BE2C (cell line): ENCODE measurements around the gene IL21R.

ENCODE experiments used
- DNase-seq: peaks from one replicate; pipeline ENCODE4 v3.0.0-alpha.2; 2020
- H3K27me3 ChIP-seq: fragments of 250-450 bp; sonication (Bioruptor Pico); 2 replicates; pipeline ENCODE4 v1.5.1; 2020; ENCODE audit warnings: mild to moderate bottlenecking
- H3K36me3 ChIP-seq: fragments of 250-450 bp; sonication (Bioruptor Pico); 2 replicates; pipeline ENCODE4 v1.5.1; 2020; ENCODE audit warnings: mild to moderate bottlenecking
- H3K4me1 ChIP-seq: fragments of 250-450 bp; sonication (Bioruptor Pico); 2 replicates; pipeline ENCODE4 v1.5.1; 2020
- H3K4me3 ChIP-seq: 2 replicates; pipeline ENCODE4 v1.5.1; 2011; ENCODE audit warnings: low read depth, low read length
- H3K9me3 ChIP-seq: fragments of 250-450 bp; sonication (Bioruptor Pico); 2 replicates; pipeline ENCODE4 v1.5.1; 2020
- CTCF ChIP-seq: IDR thresholded peaks from 2 replicates; pipeline ENCODE4 v1.5.1; 2012; ENCODE audit warnings: mild to moderate bottlenecking, low read depth, low read length

The IL21R gene

GRCh38 chr16:27414788-27415431 lies 12.9 kb downstream of the IL21R start:
- Histone ChIP-seq H3K4me1 (no peaks in the 10 kb centered on the region), H3K4me3 (no peak overlapping the region), H3K27me3 (no peaks in the 10 kb centered on the region), H3K9me3 (no peaks in the 10 kb centered on the region), H3K36me3 (no peaks in the 10 kb centered on the region)
- no peak for DNase-seq
- TF ChIP-seq CTCF: no peak

- Histone ChIP-seq H3K4me1 (no peaks in the 10 kb centered on the region), H3K4me3 (no peak overlapping the region), H3K9me3 (no peaks in the 10 kb centered on the region), H3K36me3 (no peaks in the 10 kb centered on the region), H3K27me3 (no peaks in the 10 kb centered on the region)
- DNase-seq: no peak
- no peak for TF ChIP-seq CTCF
Observed at GRCh38 chr16:27417047-27417671, 15.2 kb downstream of the IL21R start.

- Histone ChIP-seq H3K4me1 (no peaks in the 10 kb centered on the region), H3K4me3 (no peak overlapping the region), H3K36me3 (no peaks in the 10 kb centered on the region), H3K9me3 (no peaks in the 10 kb centered on the region), H3K27me3 (no peaks in the 10 kb centered on the region)
- no peak for DNase-seq
- TF ChIP-seq CTCF: no peak
Observed at GRCh38 chr16:27421961-27422740, 20.2 kb downstream of the IL21R start.

GRCh38 chr16:27424772-27425498 lies 23.0 kb downstream of the IL21R start:
- H3K36me3 ChIP-seq: no peaks in the 10 kb centered on the region
- no peak for DNase-seq
- H3K9me3 ChIP-seq: no peaks in the 10 kb centered on the region
- no peak overlapping the region for H3K4me3 ChIP-seq
- no peaks in the 10 kb centered on the region for H3K4me1 ChIP-seq
- no peak for TF ChIP-seq CTCF
- no peaks in the 10 kb centered on the region; the same call in 1 of the 2 replicates for H3K27me3 ChIP-seq

GRCh38 chr16:27425961-27426360 lies 24.0 kb downstream of the IL21R start:
- no peak overlapping the region for H3K4me3 ChIP-seq
- no peaks in the 10 kb centered on the region for H3K36me3 ChIP-seq
- DNase-seq: no peak
- no peaks in the 10 kb centered on the region for H3K4me1 ChIP-seq
- no peaks in the 10 kb centered on the region; the same call in 1 of the 2 replicates for H3K27me3 ChIP-seq
- TF ChIP-seq CTCF: no peak
- no peaks in the 10 kb centered on the region for H3K9me3 ChIP-seq
